ENCODE data around the gene SLC6A13.

GRCh38 chr12:195156-195555, 67.5 kb downstream of the SLC6A13 start:
- TF ChIP-seq CTCF (IDR thresholded peaks at IDR 0.05) = no peak
- TF ChIP-seq EP300 (IDR thresholded peaks at IDR 0.05) = no peak
